Keratinocyte (primary cell): ENCODE results near the gene TMEM187. TPM values are rescaled to one million over a fixed set of nuclear protein-coding genes. Genes with fewer than 3 reads are reported as not detected.

Experiments used
- DNase-seq: peaks from one replicate; pipeline ENCODE4 v3.0.0-alpha.2; 2011; ENCODE audit warnings: low read depth, missing footprints, low spot score
- FAIRE-seq: peaks from 2 replicates; lab custom pipeline; 2011; peaks lifted over from hg19 to GRCh38; lab: Jason Lieb, UNC
- H2AFZ ChIP-seq: 2 replicates; pipeline ENCODE4 v1.6.0; 2012; ENCODE audit warnings: low read length, control low read depth, inconsistent platforms; ENCODE audit not compliant: control insufficient read depth
- H3K27ac ChIP-seq: 2 replicates; pipeline ENCODE4 v1.5.1; 2011; ENCODE audit warnings: low read length; ENCODE audit not compliant: control insufficient read depth, insufficient read depth
- H3K27me3 ChIP-seq: 3 replicates; pipeline ENCODE4 v1.6.0; 2011; ENCODE audit warnings: low read length; ENCODE audit not compliant: control insufficient read depth, insufficient read depth; ENCODE audit errors: extremely low read depth
- H3K36me3 ChIP-seq, 2 experiments: 2 replicates in 1 of 2; 3 replicates in 1 of 2; pipeline ENCODE4 v1.5.1; 2011; ENCODE audit warnings: low read length in 2 of 2, mild to moderate bottlenecking in 1 of 2; ENCODE audit not compliant: control insufficient read depth in 2 of 2, insufficient read depth in 2 of 2; ENCODE audit errors: extremely low read depth in 1 of 2
- H3K4me1 ChIP-seq: 3 replicates; pipeline ENCODE4 v1.5.1; 2011; ENCODE audit warnings: low read length; ENCODE audit not compliant: control insufficient read depth, insufficient read depth; ENCODE audit errors: extremely low read depth
- H3K4me2 ChIP-seq: 3 replicates; pipeline ENCODE4 v1.6.0; 2011; ENCODE audit warnings: low read depth, low read length; ENCODE audit not compliant: control insufficient read depth, insufficient read depth; ENCODE audit errors: extremely low read depth
- H3K4me3 ChIP-seq, 3 experiments: fragments of 200-600 bp in 1 of 3; sonication (generic) in 1 of 3; 2 replicates in 2 of 3; 3 replicates in 1 of 3; pipeline ENCODE4 v1.5.1; 2011 to 2016; ENCODE audit warnings: low read length in 3 of 3, mild to moderate bottlenecking in 3 of 3, control low read depth in 2 of 3, inconsistent platforms in 1 of 3, low read depth in 1 of 3, mixed read lengths in 1 of 3, mixed run types in 1 of 3, moderate library complexity in 1 of 3; ENCODE audit not compliant: control insufficient read depth in 2 of 3, insufficient read depth in 2 of 3; ENCODE audit errors: extremely low read depth in 1 of 3
- H3K79me2 ChIP-seq: 2 replicates; pipeline ENCODE4 v1.6.0; 2012; ENCODE audit warnings: low read length; ENCODE audit not compliant: control insufficient read depth, insufficient read depth
- H3K9ac ChIP-seq: 3 replicates; pipeline ENCODE4 v1.6.0; 2011; ENCODE audit warnings: low read length; ENCODE audit not compliant: control insufficient read depth, insufficient read depth; ENCODE audit errors: extremely low read depth
- H3K9me1 ChIP-seq: 3 replicates; pipeline ENCODE4 v1.6.0; 2011; ENCODE audit warnings: low read length; ENCODE audit not compliant: control insufficient read depth, insufficient read depth; ENCODE audit errors: extremely low read depth
- H3K9me3 ChIP-seq: 2 replicates; pipeline ENCODE4 v1.5.1; 2012; ENCODE audit warnings: low read depth, low read length; ENCODE audit not compliant: control insufficient read depth
- H4K20me1 ChIP-seq: 3 replicates; pipeline ENCODE4 v1.6.0; 2011; ENCODE audit warnings: low read length; ENCODE audit not compliant: control insufficient read depth, insufficient read depth; ENCODE audit errors: extremely low read depth
- CTCF ChIP-seq, 3 experiments: IDR thresholded peaks in 1 of 3; conservative IDR thresholded peaks in 1 of 3; optimal IDR thresholded peaks in 1 of 3; 2 replicates in 2 of 3; 3 replicates in 1 of 3; pipeline versions ENCODE3 to v1.5.1; 2011; ENCODE audit warnings: low read length in 3 of 3, mild to moderate bottlenecking in 3 of 3, moderate library complexity in 2 of 3, control low read depth in 1 of 3, inconsistent platforms in 1 of 3; ENCODE audit not compliant: insufficient read depth in 2 of 3; ENCODE audit errors: extremely low read depth in 1 of 3
- EZH2 ChIP-seq: IDR thresholded peaks from one replicate; pipeline ENCODE4 v1.6.1; 2012; ENCODE audit warnings: inconsistent platforms, mild to moderate bottlenecking, low read length, moderate library complexity
- dilution Hi-C: fragments of 300-500 bp; cut with MboI; formaldehyde crosslinking; loops from one replicate; pipeline ENCODE4 v1.7.0; 2020; ENCODE audit warnings: low sequenced_read_pairs; ENCODE audit not compliant: extremely low pct_ligation_motif_present
- polyA plus RNA-seq, 5 experiments: library from polyadenylated mRNA; depleted of rRNA in 3 of 5; stranded (reverse) in 3 of 5; stranded (forward) in 1 of 5; unstranded in 1 of 5; fragments of >200 nt; gene quantifications; 1 replicate in 1 of 5; 2 replicates in 3 of 5; 3 replicates in 1 of 5; pipeline versions ENCODE4 v1.2.1 to v1.2.3, GENCODE V29; 2011 to 2012; ENCODE audit warnings: missing spikeins in 2 of 5, low read depth in 1 of 5, low replicate concordance in 1 of 5

TMEM187 gene
- polyA plus RNA-seq, 1 donor (not counting 4 experiments of a cell fraction or from before 2014, with no cell fraction given) = 6.6 TPM

- Histone ChIP-seq H3K27me3 (no peaks in the 10 kb centered on the region), H3K79me2 (peaks cover 64% of the 10 kb centered on the region), H4K20me1 (peaks cover 20% of the 10 kb centered on the region), H3K27ac (peak overlapping the region; percentile 99), H3K9me3 (no peaks in the 10 kb centered on the region), H3K9ac (peak overlapping the region; percentile 99), H3K9me1 (no peaks in the 10 kb centered on the region), H3K4me3 (peak overlapping the region; percentile 84 to 91 (median 86)), H3K4me2 (peak overlapping the region; percentile 37), H3K36me3 (peaks cover 0 to 12% of the 10 kb centered on the region in 2 experiments), H2AFZ (peak overlapping the region; percentile 71), H3K4me1 (peaks cover 20% of the 10 kb centered on the region)
- DNase-seq (no peak), FAIRE-seq (no peak)
- no peak for TF ChIP-seq CTCF (optimal IDR thresholded peaks at IDR 0.05 in 1 of 3, IDR thresholded peaks at IDR 0.05 in 1 of 3, conservative IDR thresholded peaks at IDR 0.05 in 1 of 3; ENCODE audit: extremely low read depth in 1 of 3, insufficient read depth in 2 of 3, low read length in 3 of 3)
- dilution Hi-C loops = no loop called here
Observed at GRCh38 chrX:153970357-153971123, 2.0 kb upstream of the TMEM187 start.

- Histone ChIP-seq H3K27ac (peak overlapping the region; percentile 99), H3K4me1 (peaks cover 20% of the 10 kb centered on the region), H3K36me3 (peaks cover 0 to 12% of the 10 kb centered on the region in 2 experiments), H3K4me2 (peak overlapping the region; percentile 54), H3K9me1 (no peaks in the 10 kb centered on the region), H3K4me3 (peak overlapping the region; percentile 84 to 91 (median 86)), H3K27me3 (no peaks in the 10 kb centered on the region), H2AFZ (peak overlapping the region; percentile 88), H4K20me1 (peaks cover 15% of the 10 kb centered on the region), H3K9me3 (no peaks in the 10 kb centered on the region), H3K79me2 (peaks cover 58% of the 10 kb centered on the region), H3K9ac (peak overlapping the region; percentile 99)
- no peak for FAIRE-seq
- no peak for TF ChIP-seq EZH2
- TF ChIP-seq CTCF (optimal IDR thresholded peaks at IDR 0.05 in 1 of 3, IDR thresholded peaks at IDR 0.05 in 1 of 3, conservative IDR thresholded peaks at IDR 0.05 in 1 of 3; ENCODE audit: extremely low read depth in 1 of 3, insufficient read depth in 2 of 3, low read length in 3 of 3) = no peak
- dilution Hi-C loops = no loop called here
- no peak for DNase-seq
Observed at GRCh38 chrX:153971124-153971449, 1.5 kb upstream of the TMEM187 start.
